Neural progenitor cell (in vitro differentiated cells): ENCODE measurements around the gene ZNF385D.

Source experiments
- EZH2phosphoT487 ChIP-seq: fragments of 200-600 bp; sonication (generic); IDR thresholded peaks from 2 replicates; pipeline ENCODE4 v1.6.1; 2017; ENCODE audit warnings: antibody characterized with exemption
- TF ChIP-seq, protein P1 (sequence below): fragments of 200-600 bp; sonication (generic); IDR thresholded peaks from 2 replicates; pipeline ENCODE4 v1.5.1; 2017; ENCODE audit warnings: antibody characterized with exemption, mild to moderate bottlenecking

DNA sequence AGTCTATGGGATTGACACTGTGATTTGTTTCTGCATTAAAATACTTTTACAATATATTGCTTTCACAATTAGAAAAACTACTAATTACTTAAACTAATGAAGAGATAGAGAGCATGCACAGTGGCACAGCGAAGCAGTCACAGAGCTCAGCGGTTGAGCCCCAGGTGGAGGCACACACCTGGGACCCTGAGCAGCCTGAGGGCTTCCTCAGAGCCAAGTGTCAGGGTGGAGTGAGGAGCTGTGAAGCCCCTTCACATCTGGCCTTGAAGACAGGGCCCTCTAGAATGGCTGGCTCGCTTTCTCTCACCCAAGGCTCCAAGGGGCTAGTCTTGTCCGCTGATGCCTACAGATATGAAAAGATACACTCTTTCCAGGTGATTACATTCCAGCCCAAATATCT lies 287.7 kb downstream of the ZNF385D start:
- TF ChIP-seq, protein P1, sequence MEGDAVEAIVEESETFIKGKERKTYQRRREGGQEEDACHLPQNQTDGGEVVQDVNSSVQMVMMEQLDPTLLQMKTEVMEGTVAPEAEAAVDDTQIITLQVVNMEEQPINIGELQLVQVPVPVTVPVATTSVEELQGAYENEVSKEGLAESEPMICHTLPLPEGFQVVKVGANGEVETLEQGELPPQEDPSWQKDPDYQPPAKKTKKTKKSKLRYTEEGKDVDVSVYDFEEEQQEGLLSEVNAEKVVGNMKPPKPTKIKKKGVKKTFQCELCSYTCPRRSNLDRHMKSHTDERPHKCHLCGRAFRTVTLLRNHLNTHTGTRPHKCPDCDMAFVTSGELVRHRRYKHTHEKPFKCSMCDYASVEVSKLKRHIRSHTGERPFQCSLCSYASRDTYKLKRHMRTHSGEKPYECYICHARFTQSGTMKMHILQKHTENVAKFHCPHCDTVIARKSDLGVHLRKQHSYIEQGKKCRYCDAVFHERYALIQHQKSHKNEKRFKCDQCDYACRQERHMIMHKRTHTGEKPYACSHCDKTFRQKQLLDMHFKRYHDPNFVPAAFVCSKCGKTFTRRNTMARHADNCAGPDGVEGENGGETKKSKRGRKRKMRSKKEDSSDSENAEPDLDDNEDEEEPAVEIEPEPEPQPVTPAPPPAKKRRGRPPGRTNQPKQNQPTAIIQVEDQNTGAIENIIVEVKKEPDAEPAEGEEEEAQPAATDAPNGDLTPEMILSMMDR, result no peak
- TF ChIP-seq EZH2phosphoT487, result no peak
